Transverse colon (tissue), 4 donors: ENCODE results near the gene WDFY2. TPM values are rescaled to one million over a fixed set of nuclear protein-coding genes. Genes with fewer than 3 reads are reported as not detected.
"Not testable (repeated sequence)": the region's sequence is repeated elsewhere in the genome, so short reads cannot be mapped to it uniquely, and the experiment has no call there.

Experiments
- DNase-seq: peaks from one replicate; pipeline ENCODE4 v3.0.0-alpha.2; 2019
- H3K27ac ChIP-seq, 4 donors: fragments of 200-600 bp; sonication (generic); 2 replicates each; pipeline ENCODE4 v1.5.1; 2016 to 2018; ENCODE audit warnings: inconsistent platforms in 4 of 4
- H3K27me3 ChIP-seq: fragments of 200-600 bp; sonication (generic); 2 replicates; pipeline ENCODE4 v1.5.1; 2017; ENCODE audit warnings: inconsistent platforms
- H3K36me3 ChIP-seq, 4 donors: fragments of 200-600 bp; sonication (generic); 2 replicates each; pipeline ENCODE4 v1.5.1; 2017 to 2019; ENCODE audit warnings: inconsistent platforms in 4 of 4
- H3K4me1 ChIP-seq, 4 donors: fragments of 200-600 bp; sonication (generic); 2 replicates each; pipeline ENCODE4 v1.5.1; 2017 to 2020; ENCODE audit warnings: inconsistent platforms in 4 of 4
- H3K4me3 ChIP-seq, 4 donors: fragments of 200-600 bp; sonication (generic); 1 replicate in 1 of 4; 2 replicates in 3 of 4; pipeline versions ENCODE4 v1.5.1 to v1.6.1; 2017 to 2019; ENCODE audit warnings: inconsistent platforms in 4 of 4
- H3K9me3 ChIP-seq, 2 donors: fragments of 200-600 bp; sonication (generic); 2 replicates each; pipeline ENCODE4 v1.5.1; 2017 to 2019; ENCODE audit warnings: inconsistent platforms in 2 of 2
- EP300 ChIP-seq: sonication (generic); formaldehyde crosslinking; IDR thresholded peaks from one replicate; pipeline ENCODE4 v1.6.1; 2017; ENCODE audit warnings: antibody characterized with exemption, low read depth
- POLR2A ChIP-seq: fragments of 450-650 bp; IDR thresholded peaks from one replicate; pipeline ENCODE4 v1.6.1; 2016; ENCODE audit warnings: antibody characterized with exemption, mild to moderate bottlenecking, moderate library complexity
- POLR2AphosphoS5 ChIP-seq, 3 donors: sonication (generic); formaldehyde crosslinking; IDR thresholded peaks; one replicate each; pipeline ENCODE4 v1.6.1; 2016; ENCODE audit warnings: antibody characterized with exemption in 3 of 3
- WGBS, 2 donors: methylation state at CpG; one replicate each; pipeline ENCODE4 v1.1.5; 2018; ENCODE audit warnings: low coverage in 1 of 2; 5-methylcytosine and 5-hydroxymethylcytosine counted together
- in situ Hi-C, 4 donors: fragments of 200-750 bp; cut with MboI; loops; one replicate each; pipeline versions ENCODE4 v1.15.0 to v1.15.1; 2017; ENCODE audit warnings: low sequenced_read_pairs in 3 of 4, low pct_ligation_motif_present in 1 of 4, low pct_unique_long_range_greater_than_20kb in 1 of 4
- intact Hi-C: fragments of 100-400 bp; cut with DNase I; formaldehyde crosslinking; loops from one replicate; pipeline ENCODE4 v1.15.1; 2023; ENCODE audit warnings: low total_unique reads
- total RNA-seq, 4 donors: library from RNA; depleted of rRNA; stranded (reverse); fragments of >200 nt; gene quantifications; one replicate each; pipeline ENCODE4 v1.1.0, GENCODE V29; 2016
- TF ChIP-seq, protein P1 (sequence below), 5 experiments: fragments of 200-600 bp in 3 of 5; fragments of 450-650 bp in 2 of 5; sonication (generic) in 3 of 5; IDR thresholded peaks; 1 replicate in 2 of 5; 2 replicates in 3 of 5; pipeline ENCODE4 v1.5.1; 2016 to 2017; ENCODE audit warnings: antibody characterized with exemption in 5 of 5, inconsistent platforms in 3 of 5, mild to moderate bottlenecking in 2 of 5, moderate library complexity in 1 of 5

Gene WDFY2
- total RNA-seq, 4 donors from 2014 or later = 2.4 to 12.3 (median 6.7) TPM

DNA sequence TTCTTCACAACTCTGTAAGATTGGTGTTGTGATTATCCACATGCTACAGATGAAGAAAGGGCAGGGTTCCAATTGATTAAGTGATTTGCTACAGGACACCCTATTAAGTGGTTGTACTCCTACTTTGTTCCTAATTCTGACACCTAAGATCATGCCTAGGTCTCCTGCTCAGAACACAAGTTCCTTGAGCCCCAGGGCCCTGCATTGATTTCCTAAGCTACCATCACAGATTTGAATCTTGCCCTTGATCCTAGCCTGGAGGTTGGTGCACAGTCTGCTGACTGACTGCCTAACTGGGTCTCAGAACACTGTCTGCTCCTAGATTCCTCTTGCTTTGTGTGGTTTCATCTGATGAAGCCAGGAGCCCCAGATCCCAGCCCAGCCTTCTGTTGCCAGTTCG, 19.6 kb upstream of the WDFY2 start:
- Histone ChIP-seq H3K27ac (no peak overlapping the region), H3K36me3 (no peaks in the 10 kb centered on the region), H3K4me3 (no peak overlapping the region), H3K27me3 (no peaks in the 10 kb centered on the region), H3K4me1 (no peaks in the 10 kb centered on the region), H3K9me3 (no peaks in the 10 kb centered on the region)
- intact Hi-C loops (no loop called here), in situ Hi-C loops (no loop called here)
- 100% methylated on average over 1 of the region's 1 CpG; no CpG with 5 or more reads in 1 of the 2 donors for WGBS, 2 donors
- DNase-seq = no peak
- no peak for TF ChIP-seq EP300
- TF ChIP-seq POLR2AphosphoS5 (IDR thresholded peaks at IDR 0.05) = no peak
- TF ChIP-seq, protein P1, sequence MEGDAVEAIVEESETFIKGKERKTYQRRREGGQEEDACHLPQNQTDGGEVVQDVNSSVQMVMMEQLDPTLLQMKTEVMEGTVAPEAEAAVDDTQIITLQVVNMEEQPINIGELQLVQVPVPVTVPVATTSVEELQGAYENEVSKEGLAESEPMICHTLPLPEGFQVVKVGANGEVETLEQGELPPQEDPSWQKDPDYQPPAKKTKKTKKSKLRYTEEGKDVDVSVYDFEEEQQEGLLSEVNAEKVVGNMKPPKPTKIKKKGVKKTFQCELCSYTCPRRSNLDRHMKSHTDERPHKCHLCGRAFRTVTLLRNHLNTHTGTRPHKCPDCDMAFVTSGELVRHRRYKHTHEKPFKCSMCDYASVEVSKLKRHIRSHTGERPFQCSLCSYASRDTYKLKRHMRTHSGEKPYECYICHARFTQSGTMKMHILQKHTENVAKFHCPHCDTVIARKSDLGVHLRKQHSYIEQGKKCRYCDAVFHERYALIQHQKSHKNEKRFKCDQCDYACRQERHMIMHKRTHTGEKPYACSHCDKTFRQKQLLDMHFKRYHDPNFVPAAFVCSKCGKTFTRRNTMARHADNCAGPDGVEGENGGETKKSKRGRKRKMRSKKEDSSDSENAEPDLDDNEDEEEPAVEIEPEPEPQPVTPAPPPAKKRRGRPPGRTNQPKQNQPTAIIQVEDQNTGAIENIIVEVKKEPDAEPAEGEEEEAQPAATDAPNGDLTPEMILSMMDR (IDR thresholded peaks at IDR 0.05) = no peak
- no peak for TF ChIP-seq POLR2A

DNA sequence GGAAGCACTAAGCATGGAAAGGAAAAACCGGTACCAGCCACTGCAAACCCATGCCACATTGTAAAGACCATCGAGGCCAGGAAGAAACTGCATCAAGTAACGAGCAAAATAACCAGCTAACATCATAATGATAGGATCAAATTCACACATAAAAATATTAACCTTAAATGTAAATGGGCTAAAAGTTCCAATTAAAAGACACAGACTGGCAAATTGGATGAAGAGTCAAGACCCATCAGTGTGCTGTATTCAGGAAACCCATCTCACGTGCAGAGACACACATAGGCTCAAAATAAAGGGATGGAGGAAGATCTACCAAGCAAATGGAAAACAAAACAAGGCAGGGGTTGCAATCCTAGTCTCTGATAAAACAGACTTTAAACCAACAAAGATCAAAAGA, 15.3 kb upstream of the WDFY2 start:
- H3K9me3 ChIP-seq, H3K27ac ChIP-seq, H3K4me3 ChIP-seq, H3K4me1 ChIP-seq, DNase-seq, in situ Hi-C loops, H3K36me3 ChIP-seq, intact Hi-C loops, H3K27me3 ChIP-seq: not testable (repeated sequence)
- 67 to 87% methylated on average over 3 to 4 of the region's 4 CpGs for WGBS, 2 donors

- H3K27me3 ChIP-seq = no peaks in the 10 kb centered on the region
Observed at GRCh38 chr13:51576754-51577153, 7.5 kb upstream of the WDFY2 start.

DNA sequence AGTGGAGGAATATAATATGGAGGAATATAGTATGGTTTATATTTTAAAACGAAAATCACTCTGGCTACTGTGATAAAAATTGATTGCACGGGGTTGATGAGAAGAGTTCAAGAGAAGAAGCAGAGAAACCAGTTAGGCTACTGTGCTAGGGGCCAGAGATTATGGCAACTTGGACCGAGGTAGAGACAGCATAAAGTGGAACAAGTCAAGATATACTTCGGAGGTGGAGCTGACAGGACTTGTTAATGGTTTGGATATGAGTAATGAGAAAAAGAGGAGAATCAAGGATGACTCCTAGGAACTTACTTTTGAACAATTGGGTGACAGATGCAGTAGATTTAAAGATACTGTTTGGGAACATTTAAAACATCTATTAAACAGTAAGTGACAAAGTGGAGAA, 6.6 kb upstream of the WDFY2 start:
- Histone ChIP-seq H3K9me3 (no peaks in the 10 kb centered on the region), H3K36me3 (no peaks in the 10 kb centered on the region), H3K4me1 (no peaks in the 10 kb centered on the region), H3K27ac (no peak overlapping the region), H3K27me3 (no peaks in the 10 kb centered on the region), H3K4me3 (no peak overlapping the region)
- intact Hi-C loops = no loop called here
- no peak for DNase-seq
- WGBS, 2 donors = 56 to 60% methylated on average over 4 of the region's 4 CpGs
- in situ Hi-C loops = loop anchor here in 1 of 4 donors (25.0 kb wide), 1 partner anchor 210 kb away; no protein-coding TSS in a partner anchor
- TF ChIP-seq POLR2A (no peak), EP300 (no peak), POLR2AphosphoS5 (IDR thresholded peaks at IDR 0.05) (no peak)
- TF ChIP-seq, protein P1 (IDR thresholded peaks at IDR 0.05) = no peak

More at GRCh38 chr13:51576754-51577153, 7.5 kb upstream of the WDFY2 start:
- Histone ChIP-seq H3K4me3 (no peak overlapping the region), H3K9me3 (no peaks in the 10 kb centered on the region), H3K36me3 (no peaks in the 10 kb centered on the region), H3K27ac (no peak overlapping the region), H3K4me1 (no peaks in the 10 kb centered on the region)
- 80 to 100% methylated on average over 1 of the region's 1 CpG for WGBS, 2 donors
- TF ChIP-seq POLR2AphosphoS5 (IDR thresholded peaks at IDR 0.05) = no peak
- no peak for TF ChIP-seq POLR2A
- TF ChIP-seq, protein P1 (IDR thresholded peaks at IDR 0.05) = no peak
- no peak for TF ChIP-seq EP300
- intact Hi-C loops (no loop called here), in situ Hi-C loops (loop anchor here in 1 of 4 donors (25.0 kb wide), 1 partner anchor 211 kb away; no protein-coding TSS in a partner anchor)
- DNase-seq = no peak

GRCh38 chr13:51579676-51580075, 4.6 kb upstream of the WDFY2 start:
- Histone ChIP-seq H3K4me1 (peaks cover 0 to 6% (median 3%) of the 10 kb centered on the region in 4 donors), H3K4me3 (no peak overlapping the region), H3K9me3 (no peaks in the 10 kb centered on the region), H3K27ac (no peak overlapping the region), H3K36me3 (no peaks in the 10 kb centered on the region), H3K27me3 (no peaks in the 10 kb centered on the region)
- DNase-seq = no peak
- no peak for TF ChIP-seq POLR2A
- TF ChIP-seq, protein P1 (IDR thresholded peaks at IDR 0.05) = no peak
- no peak for TF ChIP-seq POLR2AphosphoS5 (IDR thresholded peaks at IDR 0.05)
- TF ChIP-seq EP300 = no peak
- in situ Hi-C loops (loop anchor here in 3 of 4 donors (10.0 to 25.0 kb wide), 3 partner anchors 125 to 225 kb away; partner anchors contain the start of genes DHRS12 (in 1 of the 3) and INTS6 (in 1 of the 3)), intact Hi-C loops (loop anchor here (5.0 to 10.0 kb wide), 3 partner anchors 127 to 225 kb away; partner anchors contain the start of genes DHRS12 and INTS6)
- 88 to 90% methylated on average over 4 to 7 of the region's 7 CpGs for WGBS, 2 donors
